ENCODE data around the gene FOXL1. TPM values are rescaled to one million over a fixed set of nuclear protein-coding genes. Genes with fewer than 3 reads are reported as not detected.

The FOXL1 gene
- total and polyA plus RNA-seq, 5 donors = 0.75 to 1.8 (median 1.5) TPM

GRCh38 chr16:86611525-86611855 lies 33.1 kb downstream of the FOXL1 start:
- peak; percentile 56 to 71 for ATAC-seq
- intact Hi-C loops (cut with DNase I) = no loop called here
- Histone ChIP-seq H3K9me3 (ENCODE audit: control insufficient read depth, low read length) (no peaks in the 10 kb centered on the region), H3K4me1 (ENCODE audit: control insufficient read depth, insufficient read depth, low read length) (no peaks in the 10 kb centered on the region), H3K4me3 (ENCODE audit: low read length) (no peak overlapping the region), H3K27ac (ENCODE audit: low read length) (no peak overlapping the region), H3K27me3 (ENCODE audit: control insufficient read depth, insufficient read depth) (no peaks in the 10 kb centered on the region)
- WGBS = 42% methylated on average over 7 of the region's 7 CpGs
- peak in 1 of 3 donors; percentile 42 for DNase-seq

DNA sequence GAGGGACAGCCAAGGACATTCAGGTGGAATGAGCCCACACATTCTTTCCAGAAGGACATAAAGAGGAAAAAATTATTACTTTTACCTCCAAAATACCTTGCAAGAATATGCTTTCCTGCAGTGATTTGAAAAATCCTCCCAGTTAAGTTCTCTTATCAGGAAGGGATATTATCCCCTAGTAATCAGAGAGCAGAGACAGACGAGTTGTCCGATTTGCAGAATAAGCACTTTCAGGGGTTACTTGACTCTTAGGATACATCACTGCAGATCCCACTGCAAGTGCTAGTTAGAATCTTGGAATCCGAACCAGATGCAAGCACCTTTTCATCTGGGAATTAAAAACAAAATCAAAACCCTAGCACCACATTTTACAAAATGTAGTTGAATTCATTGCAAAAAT lies 33.6 kb downstream of the FOXL1 start:
- H3K9me3 ChIP-seq (ENCODE audit: control insufficient read depth, low read length) = no peaks in the 10 kb centered on the region
- DNase-seq (no peak), ATAC-seq (no peak)
- H3K4me1 ChIP-seq (ENCODE audit: control insufficient read depth, insufficient read depth, low read length) = no peaks in the 10 kb centered on the region
- 50% methylated on average over 3 of the region's 3 CpGs for WGBS
- H3K27ac ChIP-seq (ENCODE audit: low read length) = no peak overlapping the region
- H3K4me3 ChIP-seq (ENCODE audit: low read length) = no peak overlapping the region
- no peaks in the 10 kb centered on the region for H3K27me3 ChIP-seq (ENCODE audit: control insufficient read depth, insufficient read depth)
- intact Hi-C loops (cut with DNase I) = no loop called here

GRCh38 chr16:86614699-86615098 lies 36.4 kb downstream of the FOXL1 start:
- ATAC-seq (no peak), DNase-seq (no peak)
- H3K27ac ChIP-seq (ENCODE audit: low read length) = no peak overlapping the region
- WGBS = 79% methylated on average over 5 of the region's 5 CpGs
- no peaks in the 10 kb centered on the region for H3K9me3 ChIP-seq (ENCODE audit: control insufficient read depth, low read length)
- intact Hi-C loops (cut with DNase I) = no loop called here
- no peaks in the 10 kb centered on the region for H3K4me1 ChIP-seq (ENCODE audit: control insufficient read depth, insufficient read depth, low read length)
- H3K4me3 ChIP-seq (ENCODE audit: low read length) = no peak overlapping the region
- no peaks in the 10 kb centered on the region for H3K27me3 ChIP-seq (ENCODE audit: control insufficient read depth, insufficient read depth)

GRCh38 chr16:86616906-86617305 lies 38.6 kb downstream of the FOXL1 start:
- intact Hi-C loops (cut with DNase I) = no loop called here
- DNase-seq (no peak), ATAC-seq (no peak)
- Histone ChIP-seq H3K4me1 (ENCODE audit: control insufficient read depth, insufficient read depth, low read length) (no peaks in the 10 kb centered on the region), H3K27me3 (ENCODE audit: control insufficient read depth, insufficient read depth) (no peaks in the 10 kb centered on the region), H3K9me3 (ENCODE audit: control insufficient read depth, low read length) (no peaks in the 10 kb centered on the region), H3K4me3 (ENCODE audit: low read length) (no peak overlapping the region), H3K27ac (ENCODE audit: low read length) (no peak overlapping the region)
- 51% methylated on average over 5 of the region's 5 CpGs for WGBS

- WGBS = 64% methylated on average over 16 of the region's 16 CpGs
- intact Hi-C loops (cut with DNase I) = no loop called here
- Histone ChIP-seq H3K4me3 (ENCODE audit: low read length) (no peak overlapping the region), H3K27me3 (ENCODE audit: control insufficient read depth, insufficient read depth) (no peaks in the 10 kb centered on the region), H3K4me1 (ENCODE audit: control insufficient read depth, insufficient read depth, low read length) (no peaks in the 10 kb centered on the region), H3K27ac (ENCODE audit: low read length) (no peak overlapping the region), H3K9me3 (ENCODE audit: control insufficient read depth, low read length) (no peaks in the 10 kb centered on the region)
- ATAC-seq (peak; percentile 72 to 80), DNase-seq (peak in 1 of 3 donors; percentile 71)
Measured at GRCh38 chr16:86618431-86619238, 40.3 kb downstream of the FOXL1 start.

DNA sequence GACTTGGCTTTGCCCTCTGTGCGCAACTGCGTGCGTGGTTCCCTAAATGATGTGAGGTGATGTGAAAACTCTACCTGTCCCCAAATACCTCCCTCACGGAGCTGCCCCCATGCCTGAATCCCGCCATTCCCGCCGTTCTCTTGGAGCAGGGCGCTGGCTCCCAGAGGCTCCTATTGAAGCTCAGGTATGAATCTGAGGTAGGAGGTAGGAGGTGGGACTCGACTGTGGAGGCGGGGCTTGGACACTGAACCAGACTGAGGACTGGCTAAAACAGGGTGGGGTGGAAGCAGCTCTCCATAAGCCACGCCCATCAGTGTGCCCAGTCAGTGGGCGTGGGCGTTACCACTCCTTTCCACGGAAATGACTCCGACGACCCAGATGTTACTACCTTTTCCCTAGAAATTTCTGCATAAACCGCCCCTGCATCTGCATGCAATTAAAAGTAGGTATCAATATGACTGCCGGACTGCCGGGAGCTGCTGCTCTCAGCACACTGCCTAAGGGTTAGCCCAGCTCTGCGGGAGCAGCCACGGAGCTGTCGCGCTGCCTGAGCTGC lies 41.0 kb downstream of the FOXL1 start:
- no peak overlapping the region for H3K4me3 ChIP-seq (ENCODE audit: low read length)
- intact Hi-C loops (cut with DNase I) = no loop called here
- DNase-seq (peak in 1 of 3 donors; percentile 77), ATAC-seq (peak; percentile 44 to 57)
- no peaks in the 10 kb centered on the region for H3K9me3 ChIP-seq (ENCODE audit: control insufficient read depth, low read length)
- H3K27ac ChIP-seq (ENCODE audit: low read length) = no peak overlapping the region
- no peaks in the 10 kb centered on the region for H3K4me1 ChIP-seq (ENCODE audit: control insufficient read depth, insufficient read depth, low read length)
- no peaks in the 10 kb centered on the region for H3K27me3 ChIP-seq (ENCODE audit: control insufficient read depth, insufficient read depth)
- 84% methylated on average over 23 of the region's 23 CpGs for WGBS

DNA sequence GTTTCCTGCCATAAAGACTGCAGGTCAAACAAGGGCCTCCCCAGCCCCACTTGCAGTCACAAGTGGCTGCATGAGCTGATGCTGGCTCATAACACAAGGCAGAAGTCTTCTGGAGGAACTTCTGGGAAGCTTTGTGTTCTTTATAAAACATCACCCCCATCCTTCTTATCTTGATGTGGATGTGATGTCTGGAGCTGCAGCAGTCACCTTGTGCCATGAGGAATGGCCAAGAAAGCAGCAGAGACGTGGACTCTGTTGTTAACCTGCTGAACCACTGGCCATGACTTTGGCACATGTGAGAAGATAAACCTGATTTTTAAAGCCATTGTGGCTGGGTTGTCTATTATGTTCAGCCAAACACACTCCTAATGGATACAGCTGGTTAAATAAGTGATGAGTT lies 41.8 kb downstream of the FOXL1 start:
- intact Hi-C loops (cut with DNase I) = no loop called here
- H3K4me1 ChIP-seq (ENCODE audit: control insufficient read depth, insufficient read depth, low read length) = no peaks in the 10 kb centered on the region
- ATAC-seq (no peak), DNase-seq (no peak)
- H3K27ac ChIP-seq (ENCODE audit: low read length) = no peak overlapping the region
- 84% methylated on average over 1 of the region's 1 CpG for WGBS
- no peaks in the 10 kb centered on the region for H3K9me3 ChIP-seq (ENCODE audit: control insufficient read depth, low read length)
- no peak overlapping the region for H3K4me3 ChIP-seq (ENCODE audit: low read length)
- H3K27me3 ChIP-seq (ENCODE audit: control insufficient read depth, insufficient read depth) = no peaks in the 10 kb centered on the region

- no peak overlapping the region for H3K4me3 ChIP-seq (ENCODE audit: low read length)
- no peaks in the 10 kb centered on the region for H3K27me3 ChIP-seq (ENCODE audit: control insufficient read depth, insufficient read depth)
- 88% methylated on average over 10 of the region's 10 CpGs for WGBS
- ATAC-seq (no peak), DNase-seq (no peak)
- H3K9me3 ChIP-seq (ENCODE audit: control insufficient read depth, low read length) = no peaks in the 10 kb centered on the region
- no peak overlapping the region for H3K27ac ChIP-seq (ENCODE audit: low read length)
- intact Hi-C loops (cut with DNase I) = no loop called here
- H3K4me1 ChIP-seq (ENCODE audit: control insufficient read depth, insufficient read depth, low read length) = no peaks in the 10 kb centered on the region
Measured at GRCh38 chr16:86621966-86622365, 43.6 kb downstream of the FOXL1 start.

- 93% methylated on average over 16 of the region's 16 CpGs for WGBS
Measured at GRCh38 chr16:86622700-86623615, 44.6 kb downstream of the FOXL1 start.

DNA sequence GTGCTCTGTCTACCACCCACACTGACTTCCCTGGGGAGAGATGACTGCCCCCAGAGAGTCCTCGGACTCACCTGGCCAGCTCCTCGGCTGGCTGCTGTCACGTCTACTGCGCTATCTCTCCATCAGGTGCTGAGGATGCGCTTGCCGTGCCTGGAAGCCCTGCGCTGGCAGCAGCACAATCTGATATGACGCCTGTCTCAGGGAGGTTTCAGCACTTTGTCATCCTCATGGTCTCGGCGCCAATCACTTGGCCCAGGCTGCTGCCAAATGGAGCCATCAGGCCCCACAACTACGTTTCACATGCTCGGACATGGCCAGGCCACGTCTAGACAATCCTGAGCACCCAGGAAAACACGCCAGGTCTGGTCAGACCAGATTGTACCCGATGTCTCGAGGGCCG lies 46.7 kb downstream of the FOXL1 start:
- Histone ChIP-seq H3K9me3 (ENCODE audit: control insufficient read depth, low read length) (no peaks in the 10 kb centered on the region), H3K27ac (ENCODE audit: low read length) (no peak overlapping the region), H3K4me1 (ENCODE audit: control insufficient read depth, insufficient read depth, low read length) (no peaks in the 10 kb centered on the region), H3K4me3 (ENCODE audit: low read length) (no peak overlapping the region), H3K27me3 (ENCODE audit: control insufficient read depth, insufficient read depth) (no peaks in the 10 kb centered on the region)
- ATAC-seq = no peak
- intact Hi-C loops (cut with DNase I) = no loop called here
- no peak for DNase-seq
- WGBS = 68% methylated on average over 17 of the region's 17 CpGs

More at GRCh38 chr16:86622700-86623615, 44.6 kb downstream of the FOXL1 start:
- DNase-seq (no peak), ATAC-seq (no peak)
- Histone ChIP-seq H3K4me3 (ENCODE audit: low read length) (no peak overlapping the region), H3K27ac (ENCODE audit: low read length) (no peak overlapping the region), H3K27me3 (ENCODE audit: control insufficient read depth, insufficient read depth) (no peaks in the 10 kb centered on the region), H3K4me1 (ENCODE audit: control insufficient read depth, insufficient read depth, low read length) (no peaks in the 10 kb centered on the region), H3K9me3 (ENCODE audit: control insufficient read depth, low read length) (no peaks in the 10 kb centered on the region)
- intact Hi-C loops (cut with DNase I) = no loop called here

DNA sequence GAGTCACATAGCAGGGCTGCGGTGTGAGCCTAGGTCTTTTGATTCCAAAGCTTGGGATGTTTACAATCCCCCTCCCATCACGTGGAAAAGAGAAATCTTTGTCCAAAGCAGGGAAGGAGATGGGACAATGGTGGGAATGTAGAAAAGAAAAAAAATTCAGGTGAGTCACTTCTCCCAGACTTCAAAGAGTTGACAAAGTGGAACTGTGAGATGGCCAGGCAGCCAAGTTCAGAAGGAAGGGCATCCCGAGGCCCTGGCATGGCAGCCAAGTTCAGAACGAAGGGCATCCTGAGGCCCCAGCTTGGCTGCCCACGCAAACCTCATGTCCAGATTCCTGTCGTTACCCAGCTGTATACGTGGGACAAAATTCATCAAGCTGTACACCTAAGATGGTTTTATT lies 47.5 kb downstream of the FOXL1 start:
- WGBS = 79% methylated on average over 7 of the region's 7 CpGs
- no peak overlapping the region for H3K27ac ChIP-seq (ENCODE audit: low read length)

More for the DNA sequence above, 47.5 kb downstream of the FOXL1 start:
- Histone ChIP-seq H3K4me3 (ENCODE audit: low read length) (no peak overlapping the region), H3K9me3 (ENCODE audit: control insufficient read depth, low read length) (no peaks in the 10 kb centered on the region), H3K4me1 (ENCODE audit: control insufficient read depth, insufficient read depth, low read length) (no peaks in the 10 kb centered on the region), H3K27me3 (ENCODE audit: control insufficient read depth, insufficient read depth) (no peaks in the 10 kb centered on the region)
- DNase-seq = no peak
- no peak for ATAC-seq
- intact Hi-C loops (cut with DNase I) = no loop called here

Data from right cardiac atrium (tissue), 5 donors.